HG03558 (cell line): ENCODE measurements around the gene COL2A1.

Source experiments
- ATAC-seq: cut with Tn5 transposase; IDR thresholded peaks from one replicate; pipeline ENCODE4 v1.9.1; 2021; ENCODE audit warnings: moderate number of reproducible peaks; ENCODE audit not compliant: unreplicated experiment; ENCODE audit errors: extremely low read depth

The COL2A1 gene

GRCh38 chr12:48015954-48016353 lies 11.7 kb upstream of the COL2A1 start:
- no peak for ATAC-seq

GRCh38 chr12:48015129-48015528 lies 10.9 kb upstream of the COL2A1 start:
- no peak for ATAC-seq

GRCh38 chr12:48013287-48013686 lies 9.0 kb upstream of the COL2A1 start:
- no peak for ATAC-seq

GRCh38 chr12:48012070-48012469 lies 7.8 kb upstream of the COL2A1 start:
- no peak for ATAC-seq

GRCh38 chr12:48010366-48010970 lies 6.2 kb upstream of the COL2A1 start:
- no peak for ATAC-seq

GRCh38 chr12:48009471-48009870 lies 5.2 kb upstream of the COL2A1 start:
- ATAC-seq: no peak

GRCh38 chr12:48008950-48009349 lies 4.7 kb upstream of the COL2A1 start:
- no peak for ATAC-seq

GRCh38 chr12:48008349-48008748 lies 4.1 kb upstream of the COL2A1 start:
- ATAC-seq: no peak

GRCh38 chr12:48007206-48007605 lies 2.9 kb upstream of the COL2A1 start:
- no peak for ATAC-seq

GRCh38 chr12:48005750-48006021 lies 1.4 kb upstream of the COL2A1 start:
- ATAC-seq: no peak

GRCh38 chr12:48005001-48005749 lies 899 bp upstream of the COL2A1 start:
- ATAC-seq: no peak

GRCh38 chr12:48003226-48004052 lies 837 bp downstream of the COL2A1 start:
- no peak for ATAC-seq

GRCh38 chr12:48002773-48003218 lies 1.5 kb downstream of the COL2A1 start:
- no peak for ATAC-seq

GRCh38 chr12:48002414-48002730 lies 1.9 kb downstream of the COL2A1 start:
- ATAC-seq: no peak

- ATAC-seq: no peak
These were observed 2.5 kb downstream of the COL2A1 start for GRCh38 chr12:48001505-48002413.

- no peak for ATAC-seq
These were observed 3.3 kb downstream of the COL2A1 start for GRCh38 chr12:48000878-48001504.

GRCh38 chr12:47999816-48000215 lies 4.5 kb downstream of the COL2A1 start:
- ATAC-seq: no peak

- no peak for ATAC-seq
These were observed 7.0 kb downstream of the COL2A1 start for GRCh38 chr12:47997321-47997720.

- ATAC-seq: no peak
These were observed 8.3 kb downstream of the COL2A1 start for GRCh38 chr12:47995981-47996401.

GRCh38 chr12:47993491-47993890 lies 10.8 kb downstream of the COL2A1 start:
- no peak for ATAC-seq
